ENCODE measurements around the gene CCDC34. TPM values are rescaled to one million over a fixed set of nuclear protein-coding genes. Genes with fewer than 3 reads are reported as not detected.

CCDC34 gene
- total RNA-seq, 1 donor from 2014 or later = 5.6 TPM

GRCh38 chr11:27397624-27398399 is 34.8 kb upstream of the CCDC34 start:
- no peak for DNase-seq (ENCODE audit: low spot score)
- TF ChIP-seq, protein P1, sequence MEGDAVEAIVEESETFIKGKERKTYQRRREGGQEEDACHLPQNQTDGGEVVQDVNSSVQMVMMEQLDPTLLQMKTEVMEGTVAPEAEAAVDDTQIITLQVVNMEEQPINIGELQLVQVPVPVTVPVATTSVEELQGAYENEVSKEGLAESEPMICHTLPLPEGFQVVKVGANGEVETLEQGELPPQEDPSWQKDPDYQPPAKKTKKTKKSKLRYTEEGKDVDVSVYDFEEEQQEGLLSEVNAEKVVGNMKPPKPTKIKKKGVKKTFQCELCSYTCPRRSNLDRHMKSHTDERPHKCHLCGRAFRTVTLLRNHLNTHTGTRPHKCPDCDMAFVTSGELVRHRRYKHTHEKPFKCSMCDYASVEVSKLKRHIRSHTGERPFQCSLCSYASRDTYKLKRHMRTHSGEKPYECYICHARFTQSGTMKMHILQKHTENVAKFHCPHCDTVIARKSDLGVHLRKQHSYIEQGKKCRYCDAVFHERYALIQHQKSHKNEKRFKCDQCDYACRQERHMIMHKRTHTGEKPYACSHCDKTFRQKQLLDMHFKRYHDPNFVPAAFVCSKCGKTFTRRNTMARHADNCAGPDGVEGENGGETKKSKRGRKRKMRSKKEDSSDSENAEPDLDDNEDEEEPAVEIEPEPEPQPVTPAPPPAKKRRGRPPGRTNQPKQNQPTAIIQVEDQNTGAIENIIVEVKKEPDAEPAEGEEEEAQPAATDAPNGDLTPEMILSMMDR (IDR thresholded peaks at IDR 0.05; ENCODE audit: unreplicated experiment) = no peak
- Mint-ChIP-seq H3K27ac (ENCODE audit: unreplicated experiment) (no peak overlapping the region), H3K36me3 (ENCODE audit: low read depth, unreplicated experiment) (no peaks in the 10 kb centered on the region), H3K4me1 (ENCODE audit: unreplicated experiment) (peaks cover 11% of the 10 kb centered on the region), H3K9me3 (ENCODE audit: unreplicated experiment) (no peaks in the 10 kb centered on the region), H3K4me3 (ENCODE audit: unreplicated experiment) (no peak overlapping the region), H3K27me3 (ENCODE audit: unreplicated experiment) (peaks cover 1% of the 10 kb centered on the region)

DNA sequence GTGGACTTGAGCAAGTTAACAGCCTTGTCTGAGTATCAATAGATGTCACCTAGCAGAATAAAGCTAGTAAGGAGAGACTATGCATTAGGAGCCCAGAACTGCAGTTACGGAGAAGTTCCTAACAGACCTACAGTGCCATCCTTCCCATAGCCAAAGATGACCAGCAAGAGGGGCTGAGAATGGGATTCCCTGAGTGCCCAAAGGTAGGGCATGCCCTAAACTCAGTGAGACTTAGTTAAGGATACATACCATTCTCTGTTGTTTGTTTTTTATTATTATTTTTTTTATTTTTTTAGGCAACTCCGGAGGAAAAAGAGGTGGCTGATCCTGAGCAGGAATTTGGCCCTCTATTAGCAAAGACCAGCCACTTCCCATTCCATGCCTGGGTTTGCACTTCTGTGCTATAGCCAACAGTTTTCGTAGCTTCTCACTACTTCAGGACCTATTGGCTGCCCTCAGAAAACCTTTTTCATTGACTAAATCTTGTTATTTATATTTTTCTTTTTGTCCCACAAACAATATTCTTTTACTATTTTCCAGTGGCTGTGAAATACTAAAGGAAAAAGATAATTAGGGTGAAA is 33.3 kb upstream of the CCDC34 start:
- peaks cover 2% of the 10 kb centered on the region for H3K27me3 Mint-ChIP-seq (ENCODE audit: unreplicated experiment)
- no peaks in the 10 kb centered on the region for H3K9me3 Mint-ChIP-seq (ENCODE audit: unreplicated experiment)
- no peak overlapping the region for H3K4me3 Mint-ChIP-seq (ENCODE audit: unreplicated experiment)

DNA sequence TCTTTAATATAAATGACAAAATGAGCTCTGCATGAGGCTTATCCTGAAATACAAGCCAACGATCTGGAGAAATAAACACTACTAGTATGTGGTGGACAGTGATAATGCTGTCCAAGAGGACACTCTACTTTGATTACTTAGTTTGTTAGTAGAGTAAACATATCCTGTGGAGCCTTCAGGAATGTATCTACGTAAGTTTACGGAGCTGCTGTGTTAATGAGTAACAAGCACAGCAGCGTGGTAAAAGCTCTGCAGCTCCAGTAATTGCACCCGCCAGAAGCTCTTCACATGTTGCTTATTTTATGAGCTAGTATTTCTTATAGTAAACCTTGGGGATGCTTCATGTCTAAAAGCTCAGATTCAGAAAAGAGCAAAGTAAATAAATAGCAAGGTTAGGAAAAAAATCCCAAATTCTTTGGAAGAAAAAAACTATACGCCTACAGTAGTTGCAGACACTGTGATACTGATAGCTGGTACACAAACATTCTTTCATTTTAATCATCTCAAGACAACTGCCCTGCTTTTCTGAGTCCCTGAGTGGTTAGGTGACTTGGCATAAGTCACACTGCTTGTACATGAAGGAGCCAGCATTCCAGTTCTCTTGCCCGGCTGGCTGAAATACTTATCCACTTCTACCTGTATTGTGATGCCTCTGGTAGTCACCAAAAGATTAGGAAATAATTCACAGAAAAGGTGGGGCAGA is 32.7 kb upstream of the CCDC34 start:
- TF ChIP-seq, protein P1 (IDR thresholded peaks at IDR 0.05; ENCODE audit: unreplicated experiment) = no peak
- peaks cover 2% of the 10 kb centered on the region for H3K27me3 Mint-ChIP-seq (ENCODE audit: unreplicated experiment)
- H3K36me3 Mint-ChIP-seq (ENCODE audit: low read depth, unreplicated experiment) = no peaks in the 10 kb centered on the region
- H3K4me3 Mint-ChIP-seq (ENCODE audit: unreplicated experiment) = no peak overlapping the region
- H3K27ac Mint-ChIP-seq (ENCODE audit: unreplicated experiment) = no peak overlapping the region
- H3K9me3 Mint-ChIP-seq (ENCODE audit: unreplicated experiment) = no peaks in the 10 kb centered on the region
- no peak for DNase-seq (ENCODE audit: low spot score)
- peaks cover 14% of the 10 kb centered on the region for H3K4me1 Mint-ChIP-seq (ENCODE audit: unreplicated experiment)

More for the DNA sequence above, 33.3 kb upstream of the CCDC34 start:
- DNase-seq (ENCODE audit: low spot score) = no peak
- Mint-ChIP-seq H3K27ac (ENCODE audit: unreplicated experiment) (no peak overlapping the region), H3K4me1 (ENCODE audit: unreplicated experiment) (peaks cover 14% of the 10 kb centered on the region), H3K36me3 (ENCODE audit: low read depth, unreplicated experiment) (no peaks in the 10 kb centered on the region)
- TF ChIP-seq, protein P1 (IDR thresholded peaks at IDR 0.05; ENCODE audit: unreplicated experiment) = no peak

DNA sequence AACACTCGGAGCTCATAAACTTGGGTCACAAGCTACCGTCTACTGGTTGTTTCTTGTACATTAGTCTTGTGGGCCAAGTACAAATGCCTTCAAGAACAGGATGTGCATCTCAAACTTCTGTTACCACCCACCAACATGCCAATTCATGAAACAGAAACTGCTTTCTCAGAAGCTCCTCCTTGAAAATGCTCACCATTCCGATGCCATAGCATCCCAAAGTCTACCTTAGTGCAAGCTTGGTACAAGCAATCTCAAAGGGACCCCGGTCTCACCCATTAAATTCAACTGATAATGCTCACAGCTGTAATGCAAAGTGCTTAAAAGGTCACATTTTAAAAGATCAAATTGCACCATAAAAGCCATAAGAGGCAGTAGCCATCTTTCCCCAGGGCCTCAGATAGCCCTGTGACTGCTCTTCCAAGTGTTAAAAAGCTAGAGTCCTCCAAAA is 31.8 kb upstream of the CCDC34 start:
- no peak overlapping the region for H3K4me3 Mint-ChIP-seq (ENCODE audit: unreplicated experiment)
- peaks cover 2% of the 10 kb centered on the region for H3K27me3 Mint-ChIP-seq (ENCODE audit: unreplicated experiment)
- H3K27ac Mint-ChIP-seq (ENCODE audit: unreplicated experiment) = no peak overlapping the region
- DNase-seq (ENCODE audit: low spot score) = no peak
- H3K4me1 Mint-ChIP-seq (ENCODE audit: unreplicated experiment) = peaks cover 14% of the 10 kb centered on the region
- TF ChIP-seq, protein P1 (IDR thresholded peaks at IDR 0.05; ENCODE audit: unreplicated experiment) = no peak
- H3K9me3 Mint-ChIP-seq (ENCODE audit: unreplicated experiment) = no peaks in the 10 kb centered on the region
- no peaks in the 10 kb centered on the region for H3K36me3 Mint-ChIP-seq (ENCODE audit: low read depth, unreplicated experiment)
